ENCODE data around the gene WFDC1.

WFDC1 gene

GRCh38 chr16:84370723-84371552 lies 76.3 kb downstream of the WFDC1 start:
- no peaks in the 10 kb centered on the region for H3K9me3 Mint-ChIP-seq
- no peaks in the 10 kb centered on the region for H3K36me3 Mint-ChIP-seq (ENCODE audit: low read depth)
- no peak for TF ChIP-seq CTCF (IDR thresholded peaks at IDR 0.05)
- H3K27ac Mint-ChIP-seq = no peak overlapping the region
- no peak overlapping the region for H3K4me3 Mint-ChIP-seq
- H3K4me1 Mint-ChIP-seq = peaks cover 4% of the 10 kb centered on the region
- H3K27me3 Mint-ChIP-seq (ENCODE audit: low read depth, poor library complexity) = peaks cover 83% of the 10 kb centered on the region
- DNase-seq = no peak

GRCh38 chr16:84371553-84371865 lies 76.8 kb downstream of the WFDC1 start:
- Mint-ChIP-seq H3K27me3 (ENCODE audit: low read depth, poor library complexity) (peaks cover 80% of the 10 kb centered on the region), H3K36me3 (ENCODE audit: low read depth) (no peaks in the 10 kb centered on the region)

GRCh38 chr16:84373907-84374489 lies 79.3 kb downstream of the WFDC1 start:
- DNase-seq = no peak
- no peaks in the 10 kb centered on the region for H3K9me3 Mint-ChIP-seq
- H3K27me3 Mint-ChIP-seq (ENCODE audit: low read depth, poor library complexity) = peaks cover 66% of the 10 kb centered on the region

More at GRCh38 chr16:84371553-84371865, 76.8 kb downstream of the WFDC1 start:
- Mint-ChIP-seq H3K4me1 (peaks cover 4% of the 10 kb centered on the region), H3K27ac (no peak overlapping the region), H3K9me3 (no peaks in the 10 kb centered on the region), H3K4me3 (no peak overlapping the region)
- no peak for TF ChIP-seq CTCF (IDR thresholded peaks at IDR 0.05)
- no peak for DNase-seq

GRCh38 chr16:84378099-84378498 lies 83.4 kb downstream of the WFDC1 start:
- peaks cover 33% of the 10 kb centered on the region for H3K27me3 Mint-ChIP-seq (ENCODE audit: low read depth, poor library complexity)
- no peaks in the 10 kb centered on the region for H3K9me3 Mint-ChIP-seq
- DNase-seq = no peak
- H3K4me1 Mint-ChIP-seq = peaks cover 22% of the 10 kb centered on the region
- TF ChIP-seq CTCF (IDR thresholded peaks at IDR 0.05) = no peak
- no peak overlapping the region for H3K4me3 Mint-ChIP-seq
- no peak overlapping the region for H3K27ac Mint-ChIP-seq
- H3K36me3 Mint-ChIP-seq (ENCODE audit: low read depth) = no peaks in the 10 kb centered on the region

More at GRCh38 chr16:84373907-84374489, 79.3 kb downstream of the WFDC1 start:
- Mint-ChIP-seq H3K4me1 (peaks cover 7% of the 10 kb centered on the region), H3K4me3 (no peak overlapping the region), H3K36me3 (ENCODE audit: low read depth) (no peaks in the 10 kb centered on the region), H3K27ac (no peak overlapping the region)
- TF ChIP-seq CTCF (IDR thresholded peaks at IDR 0.05) = no peak

GRCh38 chr16:84378567-84378966 lies 83.9 kb downstream of the WFDC1 start:
- H3K27me3 Mint-ChIP-seq (ENCODE audit: low read depth, poor library complexity) = peaks cover 28% of the 10 kb centered on the region
- no peaks in the 10 kb centered on the region for H3K36me3 Mint-ChIP-seq (ENCODE audit: low read depth)
- peaks cover 22% of the 10 kb centered on the region for H3K4me1 Mint-ChIP-seq
- H3K9me3 Mint-ChIP-seq = no peaks in the 10 kb centered on the region
- H3K27ac Mint-ChIP-seq = no peak overlapping the region
- no peak overlapping the region for H3K4me3 Mint-ChIP-seq
- no peak for TF ChIP-seq CTCF (IDR thresholded peaks at IDR 0.05)
- no peak for DNase-seq
